GM12878 (cell line): ENCODE data around the gene NCAM1. TPM values are rescaled to one million over a fixed set of nuclear protein-coding genes. Genes with fewer than 3 reads are reported as not detected.

Experiments
- ATAC-seq: fragments of 200-7000 bp; cut with Tn5 transposase; 3 replicates; pipeline ENCODE4 v1.9.1; 2020; ENCODE audit warnings: mild to moderate bottlenecking, moderate library complexity
- BruUV-seq: library from RNA; stranded (reverse); fragments of 400-500 nt; replicated peaks from 2 replicates; lab custom pipeline; 2021; lab: Mats Ljungman, UMichigan
- CTCF ChIA-PET: fragments of 300-600 bp; sonication (Branson Sonifier 250); formaldehyde crosslinking; extraction: SDS; loops from one replicate; lab custom pipeline; 2021; ENCODE audit warnings: inconsistent platforms; lab: Yijun Ruan, JAX
- POLR2A ChIA-PET: fragments of 350-600 bp; formaldehyde crosslinking; extraction: SDS; loops from one replicate; lab custom pipeline; 2021; ENCODE audit warnings: inconsistent platforms; lab: Charles Lee
- RAD21 ChIA-PET: fragments of 300-600 bp; sonication (Branson Sonifier 250); formaldehyde crosslinking; loops from one replicate; lab custom pipeline; 2023; ENCODE audit warnings: antibody characterized with exemption; ENCODE audit not compliant: unreplicated experiment; lab: Charles Lee
- SMC1A ChIA-PET: fragments of 300-600 bp; sonication (Branson Sonifier 250); formaldehyde crosslinking; loops from one replicate; lab custom pipeline; 2023; ENCODE audit not compliant: unreplicated experiment, uncharacterized antibody; lab: Charles Lee
- DNase-seq: peaks from one replicate; pipeline ENCODE4 v3.0.0-alpha.2; 2011; ENCODE audit warnings: low read depth, low spot score
- FAIRE-seq: peaks from 3 replicates; lab custom pipeline; 2011; peaks lifted over from hg19 to GRCh38; lab: Jason Lieb, UNC
- H2AFZ ChIP-seq: 2 replicates; pipeline ENCODE4 v1.6.0; 2011; ENCODE audit warnings: low read depth, low read length, control low read depth; ENCODE audit not compliant: control insufficient read depth
- H3K27ac ChIP-seq: 2 replicates; pipeline ENCODE4 v1.5.1; 2011; ENCODE audit warnings: control low read depth; ENCODE audit not compliant: control insufficient read depth, insufficient read depth
- H3K27me3 ChIP-seq, 2 experiments: replicated peaks in 1 of 2; 2 replicates each; pipeline versions ENCODE4 v1.6.0 to v1.6.1; 2011; ENCODE audit warnings: low read length in 1 of 2; ENCODE audit not compliant: control insufficient read depth in 2 of 2, insufficient read depth in 2 of 2
- H3K36me3 ChIP-seq, 2 experiments: 2 replicates each; pipeline ENCODE4 v1.5.1; 2011; ENCODE audit warnings: low read length in 1 of 2; ENCODE audit not compliant: control insufficient read depth in 2 of 2, insufficient read depth in 2 of 2
- H3K4me1 ChIP-seq: 2 replicates; pipeline ENCODE4 v1.6.1; 2011; ENCODE audit warnings: mild to moderate bottlenecking, low read length, moderate library complexity, mixed read lengths; ENCODE audit not compliant: control insufficient read depth, insufficient read depth
- H3K4me2 ChIP-seq: 2 replicates; pipeline ENCODE4 v1.6.0; 2011; ENCODE audit warnings: control low read depth; ENCODE audit not compliant: control insufficient read depth, insufficient read depth
- H3K4me3 ChIP-seq: fragments of 200-600 bp; sonication (generic); 2 replicates; pipeline ENCODE4 v1.5.1; 2016
- H3K79me2 ChIP-seq: 2 replicates; pipeline ENCODE4 v1.6.0; 2011; ENCODE audit warnings: low read length; ENCODE audit not compliant: control insufficient read depth, insufficient read depth
- H3K9ac ChIP-seq: 2 replicates; pipeline ENCODE4 v1.8.0; 2011; ENCODE audit warnings: low read length, control low read depth, mixed read lengths; ENCODE audit not compliant: control insufficient read depth, insufficient read depth
- H3K9me3 ChIP-seq: replicated peaks from 3 replicates; pipeline ENCODE4 v1.5.1; 2011; ENCODE audit warnings: mild to moderate bottlenecking, low read length; ENCODE audit not compliant: control insufficient read depth, insufficient read depth
- H4K20me1 ChIP-seq: 2 replicates; pipeline ENCODE4 v1.6.0; 2011; ENCODE audit not compliant: control insufficient read depth, insufficient read depth
- CHD4 ChIP-seq: fragments of 200-600 bp; sonication (generic); IDR thresholded peaks from 2 replicates; pipeline ENCODE4 v1.6.1; 2016; ENCODE audit warnings: mild to moderate bottlenecking
- DPF2 ChIP-seq: fragments of 450-650 bp; IDR thresholded peaks from 2 replicates; pipeline ENCODE4 v1.6.1; 2017; ENCODE audit warnings: mild to moderate bottlenecking
- GATAD2B ChIP-seq: fragments of 450-650 bp; conservative IDR thresholded peaks from 2 replicates; pipeline ENCODE4 v1.6.1; 2017; ENCODE audit warnings: low read depth, mild to moderate bottlenecking, moderate library complexity
- RELA ChIP-seq: fragments of 450-650 bp; IDR thresholded peaks from 2 replicates; pipeline ENCODE4 v1.8.0; 2014; ENCODE audit warnings: borderline replicate concordance; ENCODE audit not compliant: partially characterized antibody
- STAT3 ChIP-seq: IDR thresholded peaks from 2 replicates; pipeline ENCODE4 v1.6.1; 2011; ENCODE audit warnings: low read depth, low read length, improper control_type of control experiment
- WGBS: methylation state at CpG from one replicate; pipeline ENCODE4 v1.1.6; 2016; ENCODE audit warnings: low lambda C conversion rate; ENCODE audit not compliant: insufficient replicate concordance, insufficient coverage; ENCODE audit errors: missing lambda C conversion rate; 5-methylcytosine and 5-hydroxymethylcytosine counted together
- in situ Hi-C: fragments of 300-500 bp; cut with MboI; formaldehyde crosslinking; loops from 9 replicates; pipeline ENCODE4 v1.14.3; 2018; ENCODE audit warnings: mixed read lengths
- intact Hi-C: fragments of 100-400 bp; cut with micrococcal nuclease; formaldehyde crosslinking; loops from one replicate; pipeline ENCODE4 v1.14.2; 2022; ENCODE audit not compliant: unreplicated experiment
- polyA plus RNA-seq, 11 experiments: library from polyadenylated mRNA; depleted of rRNA in 4 of 11; unstranded in 6 of 11; stranded (reverse) in 5 of 11; fragments of >200 nt; fragmentation: Nextera tagmentation in 4 of 11; fragmentation: Illumina TruSeq in 1 of 11; extraction: Ambion mirVana in 4 of 11; extraction: Trizol in 1 of 11; gene quantifications; 1 replicate in 1 of 11; 2 replicates in 10 of 11; pipeline versions ENCODE4 v1.2.1 to v1.2.3, GENCODE V29; 2011 to 2016; ENCODE audit warnings: inconsistent platforms in 2 of 11, missing spikeins in 2 of 11, low read depth in 1 of 11
- total RNA-seq, 4 experiments: library from RNA; depleted of rRNA in 3 of 4; stranded (reverse); fragments of >200 nt in 3 of 4; fragmentation: Illumina TruSeq in 1 of 4; extraction: Trizol in 1 of 4; gene quantifications; 2 replicates each; pipeline versions ENCODE4 v1.2.1 to v1.2.3, GENCODE V29; 2013 to 2021
- TF ChIP-seq, protein P1 (sequence below): fragments of 450-650 bp; formaldehyde crosslinking; IDR thresholded peaks from 2 replicates; pipeline ENCODE4 v1.4.0; 2020; ENCODE audit warnings: mild to moderate bottlenecking, moderate library complexity

The NCAM1 gene
- total and polyA plus RNA-seq, 10 of the 15 experiments (the other 5 are each of a cell fraction or from before 2014, with no cell fraction given) = 0.10 to 0.23 (median 0.11) TPM; not detected in 7

GRCh38 chr11:113085446-113085845 is 124.2 kb downstream of the NCAM1 start:
- CTCF ChIA-PET = no interaction called here
- WGBS = 29% methylated on average over 3 of the region's 3 CpGs

DNA sequence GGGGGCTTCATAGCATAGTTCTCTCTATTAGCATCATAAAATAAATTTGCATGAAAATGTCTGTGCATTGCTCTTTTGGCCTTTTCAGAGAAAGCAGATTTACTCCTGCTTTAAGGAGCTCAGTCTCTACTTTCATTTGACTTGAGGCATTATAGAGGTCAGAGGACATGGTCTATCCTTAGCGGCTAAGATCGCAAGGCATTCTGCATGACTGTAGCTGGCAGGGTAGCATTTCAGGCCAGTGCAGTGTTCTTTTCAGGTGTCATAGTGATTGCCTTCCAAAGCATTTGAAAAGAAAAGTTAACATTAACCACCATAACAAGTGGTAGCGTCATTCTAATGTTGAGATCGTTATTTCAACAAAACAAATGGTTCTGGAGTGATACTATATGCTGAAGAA is 126.5 kb downstream of the NCAM1 start:
- H3K4me2 ChIP-seq = no peak overlapping the region
- H3K79me2 ChIP-seq = no peaks in the 10 kb centered on the region
- WGBS = 50% methylated on average over 4 of the region's 4 CpGs
- no peaks in the 10 kb centered on the region for H3K36me3 ChIP-seq
- H3K9ac ChIP-seq = no peak overlapping the region
- no peak overlapping the region for H2AFZ ChIP-seq
- no peak for TF ChIP-seq RELA
- TF ChIP-seq, protein P1, sequence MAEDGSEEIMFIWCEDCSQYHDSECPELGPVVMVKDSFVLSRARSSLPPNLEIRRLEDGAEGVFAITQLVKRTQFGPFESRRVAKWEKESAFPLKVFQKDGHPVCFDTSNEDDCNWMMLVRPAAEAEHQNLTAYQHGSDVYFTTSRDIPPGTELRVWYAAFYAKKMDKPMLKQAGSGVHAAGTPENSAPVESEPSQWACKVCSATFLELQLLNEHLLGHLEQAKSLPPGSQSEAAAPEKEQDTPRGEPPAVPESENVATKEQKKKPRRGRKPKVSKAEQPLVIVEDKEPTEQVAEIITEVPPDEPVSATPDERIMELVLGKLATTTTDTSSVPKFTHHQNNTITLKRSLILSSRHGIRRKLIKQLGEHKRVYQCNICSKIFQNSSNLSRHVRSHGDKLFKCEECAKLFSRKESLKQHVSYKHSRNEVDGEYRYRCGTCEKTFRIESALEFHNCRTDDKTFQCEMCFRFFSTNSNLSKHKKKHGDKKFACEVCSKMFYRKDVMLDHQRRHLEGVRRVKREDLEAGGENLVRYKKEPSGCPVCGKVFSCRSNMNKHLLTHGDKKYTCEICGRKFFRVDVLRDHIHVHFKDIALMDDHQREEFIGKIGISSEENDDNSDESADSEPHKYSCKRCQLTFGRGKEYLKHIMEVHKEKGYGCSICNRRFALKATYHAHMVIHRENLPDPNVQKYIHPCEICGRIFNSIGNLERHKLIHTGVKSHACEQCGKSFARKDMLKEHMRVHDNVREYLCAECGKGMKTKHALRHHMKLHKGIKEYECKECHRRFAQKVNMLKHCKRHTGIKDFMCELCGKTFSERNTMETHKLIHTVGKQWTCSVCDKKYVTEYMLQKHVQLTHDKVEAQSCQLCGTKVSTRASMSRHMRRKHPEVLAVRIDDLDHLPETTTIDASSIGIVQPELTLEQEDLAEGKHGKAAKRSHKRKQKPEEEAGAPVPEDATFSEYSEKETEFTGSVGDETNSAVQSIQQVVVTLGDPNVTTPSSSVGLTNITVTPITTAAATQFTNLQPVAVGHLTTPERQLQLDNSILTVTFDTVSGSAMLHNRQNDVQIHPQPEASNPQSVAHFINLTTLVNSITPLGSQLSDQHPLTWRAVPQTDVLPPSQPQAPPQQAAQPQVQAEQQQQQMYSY (CRISPR knock-in tag) = no peak
- no peak for TF ChIP-seq STAT3
- ChIA-PET RAD21 (no interaction called here), CTCF (interaction anchor here (1.6 kb wide), 1 partner anchor 10 kb away, joined by 3 read pairs; no protein-coding TSS in a partner anchor), POLR2A (no interaction called here), SMC1A (no interaction called here)
- FAIRE-seq (no peak), ATAC-seq (no peak), DNase-seq (no peak)
- H3K27ac ChIP-seq = no peak overlapping the region
- no peaks in the 10 kb centered on the region for H4K20me1 ChIP-seq
- H3K27me3 ChIP-seq = no peaks in the 10 kb centered on the region
- in situ Hi-C loops (no loop called here), intact Hi-C loops (no loop called here)
- no TSS peak for BruUV-seq
- no peak overlapping the region for H3K4me3 ChIP-seq
- H3K9me3 ChIP-seq = no peaks in the 10 kb centered on the region
- no peaks in the 10 kb centered on the region for H3K4me1 ChIP-seq

More at GRCh38 chr11:113085446-113085845, 124.2 kb downstream of the NCAM1 start:
- Histone ChIP-seq H3K79me2 (no peaks in the 10 kb centered on the region), H4K20me1 (no peaks in the 10 kb centered on the region), H3K4me3 (no peak overlapping the region), H3K36me3 (no peaks in the 10 kb centered on the region), H3K4me2 (no peak overlapping the region), H3K9ac (no peak overlapping the region), H3K4me1 (no peaks in the 10 kb centered on the region), H3K27ac (no peak overlapping the region), H2AFZ (no peak overlapping the region), H3K27me3 (no peaks in the 10 kb centered on the region; a peak in 1 of 4 replicates), H3K9me3 (no peaks in the 10 kb centered on the region)
- POLR2A ChIA-PET = no interaction called here
- SMC1A ChIA-PET = no interaction called here
- intact Hi-C loops = no loop called here
- BruUV-seq = no TSS peak
- in situ Hi-C loops = no loop called here
- no peak for DNase-seq
- RAD21 ChIA-PET = no interaction called here
- TF ChIP-seq CHD4 (no peak), DPF2 (no peak), GATAD2B (no peak)
- FAIRE-seq = no peak
- ATAC-seq = no peak
